Esophagus squamous epithelium (tissue), 5 donors: ENCODE data around the gene IL32. TPM values are rescaled to one million over a fixed set of nuclear protein-coding genes. Genes with fewer than 3 reads are reported as not detected.
A peak's percentile ranks its signal among the peaks of the same experiment; 100 is the strongest.
"Not testable (repeated sequence)": the region's sequence is repeated elsewhere in the genome, so short reads cannot be mapped to it uniquely, and the experiment has no call there.

Experiments used
- DNase-seq: peaks from one replicate; lab custom pipeline; 2025; lab: John Stamatoyannopoulos, UW
- H3K27ac ChIP-seq, 4 donors: fragments of 200-600 bp; sonication (generic); one replicate each; pipeline ENCODE4 v1.5.1; 2016 to 2019; ENCODE audit warnings: mild to moderate bottlenecking in 1 of 4
- H3K27me3 ChIP-seq, 4 donors: fragments of 200-600 bp; sonication (generic); 1 replicate in 3 of 4; 2 replicates in 1 of 4; pipeline versions ENCODE4 v1.5.1 to v1.6.0; 2017 to 2021; ENCODE audit warnings: antibody characterized with exemption in 1 of 4
- H3K36me3 ChIP-seq, 3 donors: fragments of 200-600 bp; sonication (generic); one replicate each; pipeline ENCODE4 v1.5.1; 2016 to 2019
- H3K4me1 ChIP-seq, 3 donors: fragments of 200-600 bp; sonication (generic); one replicate each; pipeline ENCODE4 v1.5.1; 2017 to 2019
- H3K4me3 ChIP-seq, 4 donors: fragments of 200-600 bp; sonication (generic); 1 replicate in 3 of 4; 2 replicates in 1 of 4; pipeline ENCODE4 v1.5.1; 2016 to 2019; ENCODE audit warnings: mild to moderate bottlenecking in 2 of 4, moderate library complexity in 1 of 4
- H3K9me3 ChIP-seq, 3 donors: fragments of 200-600 bp; sonication (generic); one replicate each; pipeline ENCODE4 v1.5.1; 2016 to 2019
- CTCF ChIP-seq, 6 experiments: fragments of 450-650 bp in 4 of 6; fragments of 200-600 bp in 2 of 6; sonication (generic) in 2 of 6; IDR thresholded peaks; one replicate each; pipeline ENCODE4 v1.5.1; 2016 to 2019; ENCODE audit warnings: antibody characterized with exemption in 6 of 6, mild to moderate bottlenecking in 4 of 6, moderate library complexity in 4 of 6
- POLR2A ChIP-seq, 4 donors: fragments of 450-650 bp; IDR thresholded peaks; one replicate each; pipeline ENCODE4 v1.6.1; 2017; ENCODE audit warnings: antibody characterized with exemption in 4 of 4, mild to moderate bottlenecking in 4 of 4, moderate library complexity in 3 of 4
- WGBS, 2 donors: methylation state at CpG; one replicate each; pipeline ENCODE4 v1.1.5; 2018; 5-methylcytosine and 5-hydroxymethylcytosine counted together
- intact Hi-C: fragments of 100-400 bp; cut with DNase I; formaldehyde crosslinking; loops from one replicate; pipeline ENCODE4 v1.15.0; 2022
- total RNA-seq, 4 donors: library from RNA; depleted of rRNA; stranded (reverse); fragments of >200 nt; gene quantifications; one replicate each; pipeline ENCODE4 v1.1.0, GENCODE V29; 2016
- donor health status: DM: yes; HTN: yes; CAD: no.

Gene IL32
- total RNA-seq, 4 donors from 2014 or later: 4.6 to 31.7 (median 17.3) TPM

DNA sequence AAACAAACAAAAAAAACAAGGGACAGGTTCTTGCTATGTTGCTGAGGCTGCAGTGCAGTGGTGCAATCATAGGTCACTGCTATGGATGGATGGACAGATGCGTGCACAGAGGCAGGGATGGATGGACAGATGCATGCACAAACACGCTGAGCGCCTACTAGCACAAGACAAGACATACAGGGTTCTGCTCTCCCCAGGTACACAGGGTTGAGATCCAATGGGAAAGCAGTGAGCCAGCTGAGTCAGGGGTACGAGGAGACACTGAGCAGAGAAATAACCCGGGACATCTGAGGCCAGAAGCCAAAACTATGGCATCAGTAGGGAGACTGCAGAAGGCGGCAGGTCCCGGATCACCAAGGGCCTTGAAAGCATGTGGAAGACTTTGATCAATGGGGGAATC, 6.2 kb downstream of the IL32 start:
- H3K36me3 ChIP-seq: no peaks in the 10 kb centered on the region
- TF ChIP-seq CTCF (IDR thresholded peaks at IDR 0.05) (no peak), POLR2A (IDR thresholded peaks at IDR 0.05) (no peak)
- peaks cover 0 to 5% (median 0%) of the 10 kb centered on the region in 4 donors for H3K27me3 ChIP-seq
- 79 to 85% methylated on average over 6 to 7 of the region's 7 CpGs for WGBS, 2 donors
- H3K9me3 ChIP-seq: no peaks in the 10 kb centered on the region
- H3K4me1 ChIP-seq: peaks cover 0 to 30% (median 7%) of the 10 kb centered on the region in 3 donors
- no peak for DNase-seq
- intact Hi-C loops: no loop called here
- H3K4me3 ChIP-seq: no peak overlapping the region
- H3K27ac ChIP-seq: no peak overlapping the region

DNA sequence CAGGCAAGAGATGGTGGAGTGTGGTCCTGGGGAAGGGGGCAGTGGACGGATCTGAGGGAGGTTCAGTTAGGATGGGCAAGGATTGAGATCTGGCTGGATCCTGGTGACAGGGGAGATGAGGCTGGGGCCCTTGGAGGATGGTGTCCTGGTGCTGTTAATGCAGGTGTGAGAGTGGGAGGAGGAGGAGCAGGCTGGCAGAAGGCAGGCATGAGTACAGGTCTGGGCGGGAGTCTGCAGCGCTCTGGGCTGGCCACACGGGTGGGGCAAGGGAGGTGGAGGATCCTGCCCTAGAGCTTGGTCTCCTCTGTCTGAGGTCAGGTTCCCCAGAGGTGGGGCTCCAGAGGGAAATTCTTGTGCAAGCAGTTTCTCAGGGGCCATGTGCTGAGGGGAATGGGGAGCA, 6.7 kb downstream of the IL32 start:
- intact Hi-C loops, H3K27me3 ChIP-seq, DNase-seq, H3K9me3 ChIP-seq, H3K36me3 ChIP-seq, H3K27ac ChIP-seq, H3K4me3 ChIP-seq: not testable (repeated sequence)
- WGBS, 2 donors: 82% methylated on average over 2 of the region's 4 CpGs; no CpG with 5 or more reads in 1 of the 2 donors
- H3K4me1 ChIP-seq: peaks cover 0 to 30% (median 7%) of the 10 kb centered on the region in 3 donors

GRCh38 chr16:3072576-3073263, 7.3 kb downstream of the IL32 start:
- intact Hi-C loops, H3K9me3 ChIP-seq, H3K36me3 ChIP-seq, DNase-seq, H3K27ac ChIP-seq, H3K27me3 ChIP-seq, H3K4me3 ChIP-seq: not testable (repeated sequence)
- WGBS, 2 donors: 66 to 72% methylated on average over 8 to 9 of the region's 18 CpGs
- H3K4me1 ChIP-seq: peaks cover 0 to 27% (median 7%) of the 10 kb centered on the region in 3 donors

DNA sequence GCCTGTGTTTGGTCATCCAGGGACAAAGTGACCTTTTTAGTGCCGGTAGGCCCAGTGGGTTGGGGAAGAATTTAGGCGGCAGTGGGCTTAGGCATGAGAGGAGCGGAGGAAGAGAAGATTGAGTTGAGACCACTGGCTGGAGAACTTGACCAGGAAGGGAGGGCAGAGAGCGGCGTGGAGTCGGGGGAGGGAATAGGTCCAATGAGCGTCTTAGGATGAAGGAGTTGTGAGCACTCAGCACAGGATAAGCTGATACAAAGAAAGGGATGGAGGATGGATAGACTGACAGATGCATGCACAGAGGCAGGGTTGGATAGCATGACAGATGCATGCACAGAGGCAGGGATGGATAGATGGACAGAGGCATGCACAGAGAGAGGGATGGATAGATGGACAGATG, 8.0 kb downstream of the IL32 start:
- H3K27me3 ChIP-seq: peaks cover 0 to 5% (median 0%) of the 10 kb centered on the region in 4 donors
- H3K4me1 ChIP-seq: peaks cover 0 to 20% (median 0%) of the 10 kb centered on the region in 3 donors
- H3K9me3 ChIP-seq: no peaks in the 10 kb centered on the region
- H3K4me3 ChIP-seq: no peak overlapping the region
- no peaks in the 10 kb centered on the region for H3K36me3 ChIP-seq
- 85 to 91% methylated on average over 7 of the region's 7 CpGs for WGBS, 2 donors
- intact Hi-C loops: no loop called here
- TF ChIP-seq CTCF (IDR thresholded peaks at IDR 0.05): no peak
- TF ChIP-seq POLR2A (IDR thresholded peaks at IDR 0.05): no peak
- H3K27ac ChIP-seq: no peak overlapping the region
- no peak for DNase-seq

DNA sequence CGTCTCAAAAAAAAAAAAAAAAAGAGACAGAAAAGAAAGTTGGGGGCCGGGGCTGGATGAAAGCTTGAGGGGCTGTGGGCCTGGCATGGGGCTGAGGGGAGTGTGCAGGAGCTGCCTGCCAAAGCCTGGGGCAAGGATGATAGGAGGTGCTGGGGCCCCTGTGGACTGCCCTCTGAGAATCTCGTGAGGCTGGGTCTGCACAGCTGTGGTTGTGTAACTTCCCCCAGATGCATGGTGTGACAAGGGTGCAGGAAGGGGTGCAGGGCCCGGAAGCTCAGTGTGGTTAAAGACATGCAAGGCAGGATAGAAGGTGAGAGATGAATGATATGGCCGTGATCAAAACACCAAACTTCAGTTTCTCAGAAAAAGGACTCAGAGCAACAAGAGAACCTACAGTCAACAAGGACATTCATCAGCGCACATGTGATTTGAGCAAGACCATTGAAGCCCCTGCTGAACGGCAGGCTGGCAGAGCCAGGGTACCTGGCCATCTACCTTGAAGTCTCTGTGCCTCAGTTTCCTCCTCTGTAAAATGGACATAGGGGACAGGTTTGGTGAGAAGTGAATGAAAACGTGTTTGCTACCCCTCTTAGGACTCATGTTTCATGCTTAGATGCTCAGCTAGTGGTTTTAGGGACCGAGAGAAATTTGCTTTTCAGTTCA, 9.6 kb downstream of the IL32 start:
- DNase-seq: no peak
- peaks cover 0 to 18% (median 0%) of the 10 kb centered on the region in 3 donors for H3K4me1 ChIP-seq
- peak overlapping the region; percentile 38 to 55 (median 47) for H3K27ac ChIP-seq

More for the DNA sequence above, 9.6 kb downstream of the IL32 start:
- 53 to 57% methylated on average over 9 of the region's 9 CpGs for WGBS, 2 donors
- Histone ChIP-seq H3K9me3 (no peaks in the 10 kb centered on the region), H3K36me3 (no peaks in the 10 kb centered on the region), H3K4me3 (no peak overlapping the region), H3K27me3 (peaks cover 0 to 12% (median 0%) of the 10 kb centered on the region in 4 donors)
- TF ChIP-seq CTCF (IDR thresholded peaks at IDR 0.05): no peak
- no peak for TF ChIP-seq POLR2A (IDR thresholded peaks at IDR 0.05)
- intact Hi-C loops: no loop called here
